ENCODE results near the gene KCTD21. TPM values are rescaled to one million over a fixed set of nuclear protein-coding genes. Genes with fewer than 3 reads are reported as not detected.

KCTD21 gene
- total and polyA plus RNA-seq, 2 of the 4 experiments (the other 2 are of a cell fraction) = 12.2 to 12.5 TPM

DNA sequence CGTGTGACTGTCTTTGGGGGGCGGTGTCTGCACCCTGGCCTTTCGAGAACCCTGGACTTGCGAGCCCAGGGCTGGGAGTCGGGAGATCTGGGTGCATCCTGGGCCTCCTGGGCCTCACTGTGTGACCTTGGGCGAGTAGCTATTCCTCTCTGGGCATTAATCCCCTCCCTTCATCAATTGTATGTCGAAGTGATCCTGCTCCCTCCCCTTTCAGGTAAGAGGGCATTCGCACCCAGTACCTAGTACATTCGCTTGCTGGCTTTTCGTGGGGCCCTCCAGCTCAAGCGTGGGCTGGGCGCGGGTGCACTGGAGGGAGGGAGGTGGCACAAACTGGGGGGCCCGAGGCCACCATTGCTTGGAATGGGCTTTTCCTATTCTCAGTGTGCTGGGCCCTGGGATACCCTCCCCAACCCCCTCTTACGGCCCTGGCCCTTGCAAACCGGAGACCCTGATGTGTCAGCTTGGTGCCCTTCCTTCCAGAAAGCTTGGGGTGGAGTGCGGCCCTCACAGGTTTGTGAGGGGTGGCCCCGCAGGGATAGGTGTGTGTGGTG is 823 bp upstream of the KCTD21 start:
- 20% methylated on average over 1 of the region's 18 CpGs; no CpG with 5 or more reads in 1 of the 2 experiments for WGBS, 2 experiments (ENCODE audit: extremely low coverage in 2 of 2, insufficient read length in 1 of 2)
- Histone ChIP-seq H3K27ac (ENCODE audit: insufficient read depth, low read length) (peak overlapping the region; percentile 65), H3K56ac (ENCODE audit: extremely low read depth, insufficient read depth, low read length) (no peak overlapping the region), H3K18ac (ENCODE audit: low read depth, low read length) (peak overlapping the region; percentile 27; the same call in 1 of the 2 replicates), H3K4me3 (ENCODE audit: insufficient read depth, low read depth, low read length) (peak overlapping the region; percentile 94), H3K4ac (ENCODE audit: low read depth, low read length) (peak overlapping the region; percentile 54), H2BK5ac (ENCODE audit: low read depth, low read length, poor library complexity, severe bottlenecking) (peak overlapping the region; percentile 38), H2BK20ac (ENCODE audit: low read depth, low read length) (no peak overlapping the region), H3K9me3 (ENCODE audit: control insufficient read depth, insufficient read depth, low read length) (no peaks in the 10 kb centered on the region), H4K8ac (ENCODE audit: low read depth in 2 of 2, low read length in 2 of 2) (peak overlapping the region; percentile 80 to 85; a peak in 3 of 4 replicates), H4K91ac (ENCODE audit: insufficient read depth, low read depth, low read length) (peak overlapping the region; percentile 64; the same call in 1 of the 2 replicates), H3K36me3 (ENCODE audit: control insufficient read depth, insufficient read depth, low read length) (no peaks in the 10 kb centered on the region), H4K5ac (ENCODE audit: low read depth, low read length) (peak overlapping the region; percentile 57; the same call in 1 of the 2 replicates), H2BK15ac (ENCODE audit: low read depth, low read length) (no peak overlapping the region), H2AK5ac (ENCODE audit: low read depth, low read length) (peak overlapping the region; percentile 92), H3K4me2 (ENCODE audit: low read depth, low read length) (peak overlapping the region; percentile 91), H2AFZ (replicated peaks; ENCODE audit: low read length, poor library complexity) (peak overlapping the region; percentile 97), H3K9me1 (ENCODE audit: insufficient read depth, low read length) (peaks cover 25% of the 10 kb centered on the region), H2AK9ac (replicated peaks; ENCODE audit: low read depth, low read length, poor library complexity) (peak overlapping the region; percentile 99), H3K23ac (ENCODE audit: low read depth, low read length) (peak overlapping the region; percentile 49; the same call in 1 of the 2 replicates), H4K20me1 (ENCODE audit: insufficient read depth, low read length) (peaks cover 32% of the 10 kb centered on the region), H3K4me1 (ENCODE audit: control insufficient read depth, insufficient read depth, low read length) (peaks cover 16% of the 10 kb centered on the region), H3K14ac (replicated peaks; ENCODE audit: low read depth, low read length) (peak overlapping the region; percentile 77; the same call in 1 of the 2 replicates), H3K79me1 (ENCODE audit: low read depth in 1 of 2, low read length in 2 of 2) (peaks cover 51 to 88% of the 10 kb centered on the region in 2 experiments), H3K27me3 (ENCODE audit: control insufficient read depth, insufficient read depth, low read length) (no peaks in the 10 kb centered on the region), H3K9ac (ENCODE audit: low read depth, low read length) (peak overlapping the region; percentile 80), H2BK120ac (ENCODE audit: low read depth, low read length) (no peak overlapping the region)
- intact Hi-C loops (cut with micrococcal nuclease) (loop anchor here (2.0 kb wide), 1 partner anchor 24 kb away; no protein-coding TSS in a partner anchor), in situ Hi-C loops (cut with MboI; ENCODE audit: low sequenced_read_pairs) (no loop called here), dilution Hi-C loops (cut with HindIII; ENCODE audit: low sequenced_read_pairs, unreplicated experiment) (no loop called here)
- no peak for ATAC-seq (ENCODE audit: low read depth)
- ChIA-PET POLR2A (ENCODE audit: unreplicated experiment) (no interaction called here), CTCF (interaction anchor here (1.7 to 1.9 kb wide), 2 partner anchors 40 to 375 kb away, joined by 5 to 6 read pairs; no protein-coding TSS in a partner anchor)
- TF ChIP-seq ELK1 (IDR thresholded peaks at IDR 0.05; ENCODE audit: borderline replicate concordance, low read depth, low read length) = no peak
- TF ChIP-seq FOS (IDR thresholded peaks at IDR 0.05; ENCODE audit: low read depth, low read length) = no peak
- TF ChIP-seq MAZ (IDR thresholded peaks at IDR 0.05; ENCODE audit: borderline replicate concordance, low read depth, low read length) = no peak
- TF ChIP-seq USF2 (IDR thresholded peaks at IDR 0.05; ENCODE audit: low read depth, low read length) = no peak
- no peak for TF ChIP-seq SMC3 (IDR thresholded peaks at IDR 0.05; ENCODE audit: low read depth, low read length)
- no peak for TF ChIP-seq RFX5 (IDR thresholded peaks at IDR 0.05; ENCODE audit: low read depth, low read length)
- no peak for TF ChIP-seq BHLHE40 (IDR thresholded peaks at IDR 0.05; ENCODE audit: low read depth, low read length)
- TF ChIP-seq CEBPB (IDR thresholded peaks at IDR 0.05; ENCODE audit: low read depth, low read length) = no peak
- no peak for TF ChIP-seq MAFK (IDR thresholded peaks at IDR 0.05; ENCODE audit: low read depth, low read length)
- TF ChIP-seq NFE2L2 (IDR thresholded peaks at IDR 0.05; ENCODE audit: low read depth, low read length) = no peak
- no peak for TF ChIP-seq CHD1 (IDR thresholded peaks at IDR 0.05; ENCODE audit: low read depth, low read length)
- no peak for TF ChIP-seq RAD21 (IDR thresholded peaks at IDR 0.05; ENCODE audit: low read length)
- no peak for DNase-seq
- no TSS peak for BruUV-seq (replicated peaks)
